K562 (cell line): Measurements from ENCODE around the gene DGKZ. TPM values are rescaled to one million over a fixed set of nuclear protein-coding genes. Genes with fewer than 3 reads are reported as not detected.

Source experiments
- ATAC-seq: fragments of 200-7000 bp; cut with Tn5 transposase; 3 replicates; pipeline ENCODE4 v1.9.1; 2020; ENCODE audit warnings: moderate library complexity
- BruUV-seq: library from RNA; stranded (reverse); fragments of 400-500 nt; replicated peaks from 2 replicates; lab custom pipeline; 2021; lab: Mats Ljungman, UMichigan
- CTCF ChIA-PET: fragments of 300-600 bp; formaldehyde crosslinking; extraction: SDS; loops from one replicate; lab custom pipeline; 2021; ENCODE audit warnings: low intra/inter-chr PET ratio; lab: Yijun Ruan, JAX
- POLR2A ChIA-PET: fragments of 300-600, 350-650 bp; sonication (Branson Sonifier 250); formaldehyde crosslinking; extraction: SDS; loops from one replicate; lab custom pipeline; 2021; ENCODE audit warnings: antibody characterized with exemption, inconsistent platforms; lab: Yijun Ruan, JAX
- DNase-seq, 4 experiments: peaks; one replicate each; pipeline versions ENCODE4 v3.0.0 to v3.0.0-alpha.2; 2011 to 2018; ENCODE audit warnings: low spot score in 3 of 4, mixed read lengths in 3 of 4; ENCODE audit errors: extremely low read depth in 1 of 4
- FAIRE-seq: peaks from 2 replicates; lab custom pipeline; 2011; peaks lifted over from hg19 to GRCh38; lab: Jason Lieb, UNC
- H2AFZ ChIP-seq: 2 replicates; pipeline ENCODE4 v1.6.0; 2011; ENCODE audit warnings: low read depth, low read length, control low read depth, inconsistent platforms
- H3K27ac ChIP-seq: fragments of 200-600 bp; 3 replicates; pipeline ENCODE4 v1.8.0; 2011; ENCODE audit warnings: low read depth, mild to moderate bottlenecking, control low read depth, inconsistent platforms, low read length, moderate library complexity, mixed read lengths; ENCODE audit errors: extremely low read depth
- H3K27me3 ChIP-seq, 2 experiments: fragments of 300-600 bp in 1 of 2; 2 replicates in 1 of 2; 3 replicates in 1 of 2; pipeline versions ENCODE4 v1.6.0 to v1.8.0; 2011; ENCODE audit warnings: inconsistent platforms in 2 of 2, low read length in 2 of 2, mild to moderate bottlenecking in 1 of 2, mixed read lengths in 1 of 2, moderate library complexity in 1 of 2; ENCODE audit not compliant: control insufficient read depth in 2 of 2, insufficient read depth in 2 of 2
- H3K36me3 ChIP-seq: fragments of 300-600 bp; 3 replicates; pipeline ENCODE4 v1.8.0; 2011; ENCODE audit warnings: mild to moderate bottlenecking, low read length, inconsistent platforms; ENCODE audit not compliant: control insufficient read depth, insufficient read depth
- H3K4me1 ChIP-seq, 2 experiments: fragments of 200-600 bp in 1 of 2; replicated peaks in 1 of 2; 2 replicates in 1 of 2; 3 replicates in 1 of 2; pipeline versions ENCODE4 v1.5.1 to v1.8.0; 2011; ENCODE audit warnings: inconsistent platforms in 2 of 2, low read length in 2 of 2, mild to moderate bottlenecking in 1 of 2, mixed read lengths in 1 of 2, moderate library complexity in 1 of 2; ENCODE audit not compliant: control insufficient read depth in 2 of 2, insufficient read depth in 2 of 2
- H3K4me2 ChIP-seq: 2 replicates; pipeline ENCODE4 v1.6.1; 2011; ENCODE audit warnings: low read length, control low read depth, inconsistent platforms, mixed read lengths; ENCODE audit not compliant: insufficient read depth
- H3K4me3 ChIP-seq: fragments of 200-600 bp; sonication (generic), shearing (Covaris generic); 2 replicates; pipeline ENCODE4 v1.5.1; 2016; ENCODE audit warnings: control low read depth, inconsistent platforms
- H3K79me2 ChIP-seq: fragments of 200-600 bp; 3 replicates; pipeline ENCODE4 v1.8.0; 2011; ENCODE audit warnings: low read length, inconsistent platforms; ENCODE audit not compliant: control insufficient read depth, insufficient read depth
- H3K9ac ChIP-seq, 2 experiments: 2 replicates each; pipeline versions ENCODE4 v1.6.0 to v1.6.1; 2011; ENCODE audit warnings: low read depth in 2 of 2, low read length in 2 of 2, control low read depth in 1 of 2, inconsistent platforms in 1 of 2, mild to moderate bottlenecking in 1 of 2, mixed read lengths in 1 of 2; ENCODE audit not compliant: insufficient read depth in 1 of 2
- H3K9me1 ChIP-seq: one replicate; pipeline ENCODE4 v1.6.0; 2011; ENCODE audit warnings: inconsistent platforms, mild to moderate bottlenecking, low read length, moderate library complexity; ENCODE audit not compliant: control insufficient read depth, insufficient read depth
- H3K9me3 ChIP-seq: replicated peaks from 2 replicates; pipeline ENCODE4 v1.5.1; 2011; ENCODE audit warnings: low read depth, low read length, inconsistent platforms; ENCODE audit not compliant: control insufficient read depth, insufficient read depth
- H4K20me1 ChIP-seq: replicated peaks from 2 replicates; pipeline ENCODE4 v1.6.1; 2011; ENCODE audit warnings: low read length, inconsistent platforms, mixed read lengths; ENCODE audit not compliant: control insufficient read depth, insufficient read depth
- ESRRB ChIP-seq: fragments of 250-450 bp; sonication (Bioruptor Pico); IDR thresholded peaks from 2 replicates; pipeline ENCODE4 v1.5.0; 2020; ENCODE audit warnings: mild to moderate bottlenecking, moderate library complexity, borderline replicate concordance
- HOMEZ ChIP-seq: fragments of 250-450 bp; sonication (Bioruptor Pico); IDR thresholded peaks from 2 replicates; pipeline ENCODE4 v1.4.0; 2020; ENCODE audit warnings: mild to moderate bottlenecking, moderate library complexity
- MBD1 ChIP-seq: fragments of 250-450 bp; sonication (Bioruptor Pico); IDR thresholded peaks from 2 replicates; pipeline ENCODE4 v1.8.0; 2022; ENCODE audit warnings: inconsistent platforms
- MTA3 ChIP-seq: fragments of 450-650 bp; formaldehyde crosslinking; IDR thresholded peaks from 2 replicates; pipeline ENCODE4 v1.6.1; 2017; ENCODE audit warnings: mild to moderate bottlenecking, borderline replicate concordance
- PHB ChIP-seq: fragments of 250-450 bp; sonication (Bioruptor Pico); IDR thresholded peaks from 2 replicates; pipeline ENCODE4 v1.5.0; 2021
- ZBTB26 ChIP-seq: fragments of 450-650 bp; formaldehyde crosslinking; IDR thresholded peaks from 2 replicates; pipeline ENCODE4 v1.4.0; 2022; ENCODE audit warnings: missing genetic modification characterization
- ZNF124 ChIP-seq: sonication (generic); formaldehyde crosslinking; IDR thresholded peaks from 2 replicates; pipeline ENCODE4 v1.8.1; 2022; ENCODE audit warnings: missing genetic modification reagents
- WGBS: fragments of 100-300 bp; shearing (Covaris generic); methylation state at CpG from one replicate; pipeline ENCODE4 v1.1.6; 2016; ENCODE audit warnings: low coverage, mixed read lengths; ENCODE audit not compliant: insufficient coverage; ENCODE audit errors: missing lambda C conversion rate; 5-methylcytosine and 5-hydroxymethylcytosine counted together
- in situ Hi-C: fragments of 300-500 bp; cut with MboI; formaldehyde crosslinking; loops from 4 replicates; pipeline ENCODE4 v1.15.0; 2018; ENCODE audit warnings: inconsistent platforms, mixed read lengths
- intact Hi-C: fragments of 100-400 bp; cut with micrococcal nuclease; formaldehyde crosslinking; loops from 2 replicates; pipeline ENCODE4 v1.14.2; 2022
- polyA plus RNA-seq, 8 experiments: library from polyadenylated mRNA; depleted of rRNA in 4 of 8; stranded (reverse) in 5 of 8; unstranded in 3 of 8; fragments of >200 nt; fragmentation: Nextera tagmentation in 2 of 8; fragmentation: Illumina TruSeq in 1 of 8; extraction: Ambion mirVana in 2 of 8; extraction: Trizol in 1 of 8; gene quantifications; 2 replicates each; pipeline versions ENCODE4 v1.2.1 to v1.2.3, GENCODE V29; 2011 to 2014; ENCODE audit warnings: inconsistent platforms in 1 of 8, missing spikeins in 1 of 8
- total RNA-seq, 7 experiments: library from RNA; depleted of rRNA in 6 of 7; stranded (reverse); fragments of >200 nt in 6 of 7; fragmentation: Illumina TruSeq in 2 of 7; extraction: Trizol in 2 of 7; gene quantifications; 2 replicates each; pipeline versions ENCODE4 v1.2.1 to v1.2.3, GENCODE V29; 2011 to 2021; ENCODE audit warnings: low replicate concordance in 1 of 7

Gene DGKZ
- total and polyA plus RNA-seq, 9 of the 15 experiments (the other 6 are each of a cell fraction or from before 2014, with no cell fraction given): 0.51 to 100 (median 44.2) TPM

GRCh38 chr11:46392421-46393230 is 45.4 kb downstream of the DGKZ start (continued):
- TF ChIP-seq MTA3: peak; percentile 37; the same call in 1 of the 2 replicates
- TF ChIP-seq ZNF124 (CRISPR knock-in tag): no peak
- no peak for TF ChIP-seq ESRRB (CRISPR knock-in tag)
- TF ChIP-seq MBD1 (CRISPR knock-in tag): no peak
- TF ChIP-seq, all 486 proteins: peak for 129

GRCh38 chr11:46393231-46393616 is 46.0 kb downstream of the DGKZ start:
- in situ Hi-C loops (no loop called here), intact Hi-C loops (no loop called here)
- no peaks in the 10 kb centered on the region for H3K9me3 ChIP-seq
- H3K27me3 ChIP-seq: peaks cover 0 to 11% of the 10 kb centered on the region in 2 experiments; a peak in 1 of 5 replicates
- ChIA-PET CTCF (no interaction called here), POLR2A (interaction anchor here (0.6 to 2.0 kb wide), 9 partner anchors 9 to 136 kb away, joined by 3 to 13 read pairs (median 3); no protein-coding TSS in a partner anchor)
- peak overlapping the region; percentile 33; the same call in 1 of the 2 replicates for H2AFZ ChIP-seq
- peak overlapping the region; percentile 81; the same call in 1 of the 2 replicates for H3K4me3 ChIP-seq
- no peak overlapping the region for H3K27ac ChIP-seq
- no peak overlapping the region for H3K9ac ChIP-seq
- peaks cover 19 to 50% of the 10 kb centered on the region in 2 experiments for H3K4me1 ChIP-seq
- no peaks in the 10 kb centered on the region for H3K79me2 ChIP-seq
- DNase-seq: no peak
- FAIRE-seq: peak; percentile 32
- peaks cover 16% of the 10 kb centered on the region; the same call in 2 of the 3 replicates for H3K36me3 ChIP-seq
- peak overlapping the region; percentile 70 for H3K4me2 ChIP-seq
- WGBS: 31% methylated on average over 4 of the region's 4 CpGs
- TF ChIP-seq ZBTB26 (CRISPR knock-in tag) (no peak), MBD1 (CRISPR knock-in tag) (no peak), PHB (no peak), HOMEZ (CRISPR knock-in tag) (no peak)
- H3K9me1 ChIP-seq: no peaks in the 10 kb centered on the region
- ATAC-seq: no peak
- no TSS peak for BruUV-seq
- H4K20me1 ChIP-seq: peaks cover 16% of the 10 kb centered on the region
